HepG2 (cell line): ENCODE data around the gene HAP1. TPM values are rescaled to one million over a fixed set of nuclear protein-coding genes. Genes with fewer than 3 reads are reported as not detected.

Experiments
- ATAC-seq: fragments of 200-7000 bp; cut with Tn5 transposase; 3 replicates; pipeline ENCODE4 v1.9.1; 2020; ENCODE audit warnings: mild to moderate bottlenecking, moderate library complexity
- BruUV-seq: library from RNA; stranded (reverse); fragments of 400-500 nt; replicated peaks from 2 replicates; lab custom pipeline; 2021; lab: Mats Ljungman, UMichigan
- CTCF ChIA-PET: fragments of 300-600 bp; formaldehyde crosslinking; extraction: SDS; loops from one replicate; lab custom pipeline; 2021; ENCODE audit warnings: low total read pairs, inconsistent platforms, low intra/inter-chr PET ratio; lab: Yijun Ruan, JAX
- POLR2A ChIA-PET: fragments of 350-600 bp; sonication (Branson Sonifier 250); formaldehyde crosslinking; loops from one replicate; lab custom pipeline; 2020; ENCODE audit warnings: antibody characterized with exemption, inconsistent platforms; lab: Yijun Ruan, JAX
- DNase-seq: peaks from one replicate; pipeline ENCODE4 v3.0.0-alpha.2; 2015; ENCODE audit warnings: low spot score
- FAIRE-seq: peaks from 3 replicates; lab custom pipeline; 2011; peaks lifted over from hg19 to GRCh38; lab: Jason Lieb, UNC
- H2AFZ ChIP-seq: one replicate; pipeline ENCODE4 v1.6.1; 2011; ENCODE audit warnings: low read length, inconsistent platforms
- H3K27ac ChIP-seq: fragments of 300-600 bp; 3 replicates; pipeline ENCODE4 v1.8.0; 2011; ENCODE audit warnings: mixed run types, mild to moderate bottlenecking, mixed read lengths, low read length, inconsistent platforms; ENCODE audit not compliant: insufficient read depth; ENCODE audit errors: extremely low read length
- H3K27me3 ChIP-seq, 2 experiments: fragments of 200-600 bp in 1 of 2; 2 replicates in 1 of 2; 3 replicates in 1 of 2; pipeline versions ENCODE4 v1.6.0 to v1.8.0; 2011; ENCODE audit warnings: low read length in 2 of 2, mild to moderate bottlenecking in 2 of 2, moderate library complexity in 2 of 2, inconsistent platforms in 1 of 2; ENCODE audit not compliant: insufficient read depth in 2 of 2, control insufficient read depth in 1 of 2
- H3K36me3 ChIP-seq, 2 experiments: fragments of 200-600 bp in 1 of 2; replicated peaks in 1 of 2; 2 replicates in 1 of 2; 3 replicates in 1 of 2; pipeline versions ENCODE4 v1.5.1 to v1.8.0; 2011; ENCODE audit warnings: low read length in 2 of 2, inconsistent platforms in 1 of 2; ENCODE audit not compliant: insufficient read depth in 2 of 2, control insufficient read depth in 1 of 2
- H3K4me1 ChIP-seq: 2 replicates; pipeline ENCODE4 v1.5.1; 2012; ENCODE audit warnings: low read length, inconsistent platforms; ENCODE audit not compliant: insufficient read depth
- H3K4me2 ChIP-seq: 2 replicates; pipeline ENCODE4 v1.6.0; 2011; ENCODE audit warnings: low read depth, low read length, inconsistent platforms
- H3K4me3 ChIP-seq, 3 experiments: fragments of 200-600 bp in 1 of 3; sonication (generic), shearing (Covaris generic) in 1 of 3; replicated peaks in 1 of 3; 2 replicates each; pipeline ENCODE4 v1.5.1; 2011 to 2016; ENCODE audit warnings: low read length in 3 of 3, inconsistent platforms in 2 of 3, low read depth in 2 of 3, mild to moderate bottlenecking in 2 of 3, control low read depth in 1 of 3, mixed read lengths in 1 of 3; ENCODE audit not compliant: insufficient read depth in 1 of 3
- H3K79me2 ChIP-seq: one replicate; pipeline ENCODE4 v1.6.1; 2011; ENCODE audit warnings: low read length, inconsistent platforms; ENCODE audit not compliant: insufficient read depth
- H3K9ac ChIP-seq: 2 replicates; pipeline ENCODE4 v1.6.0; 2011; ENCODE audit warnings: mild to moderate bottlenecking, low read depth, low read length, inconsistent platforms; ENCODE audit not compliant: insufficient read depth
- H3K9me3 ChIP-seq: 2 replicates; pipeline ENCODE4 v1.5.1; 2012; ENCODE audit warnings: mild to moderate bottlenecking, low read length
- H4K20me1 ChIP-seq: 2 replicates; pipeline ENCODE4 v1.6.0; 2011; ENCODE audit warnings: inconsistent platforms, mild to moderate bottlenecking, low read length, moderate library complexity; ENCODE audit not compliant: insufficient read depth
- CREB1 ChIP-seq, 2 experiments: fragments of 450-650 bp in 1 of 2; IDR thresholded peaks; 2 replicates each; pipeline ENCODE4 v1.6.1; 2016 to 2017; ENCODE audit warnings: control low read depth in 1 of 2, mild to moderate bottlenecking in 1 of 2, missing compliant biosample characterization in 1 of 2, missing genetic modification characterization in 1 of 2
- GABPA ChIP-seq, 2 experiments: IDR thresholded peaks; 2 replicates each; pipeline ENCODE4 v1.6.1; 2011 to 2016; ENCODE audit warnings: low read depth in 2 of 2, low read length in 1 of 2, missing biosample characterization in 1 of 2, missing genetic modification characterization in 1 of 2
- HNRNPK ChIP-seq: fragments of 200-400 bp; formaldehyde crosslinking; IDR thresholded peaks from 2 replicates; pipeline ENCODE4 v1.6.1; 2018; ENCODE audit warnings: low read length, low read depth, moderate library complexity, mild to moderate bottlenecking; ENCODE audit not compliant: poor library complexity, severe bottlenecking
- HNRNPUL1 ChIP-seq: fragments of 200-400 bp; formaldehyde crosslinking; IDR thresholded peaks from 2 replicates; pipeline ENCODE4 v1.6.1; 2017; ENCODE audit warnings: low read depth, mild to moderate bottlenecking, low read length, moderate library complexity
- NR2F6 ChIP-seq, 2 experiments: IDR thresholded peaks; 2 replicates each; pipeline ENCODE4 v1.6.1; 2016; ENCODE audit warnings: antibody characterized with exemption in 1 of 2, mild to moderate bottlenecking in 1 of 2
- RFXAP ChIP-seq: sonication (generic); formaldehyde crosslinking; IDR thresholded peaks from 2 replicates; pipeline ENCODE4 v1.4.0; 2020; ENCODE audit warnings: missing genetic modification reagents, borderline replicate concordance
- SNAPC2 ChIP-seq: sonication (generic); formaldehyde crosslinking; IDR thresholded peaks from 2 replicates; pipeline ENCODE4 v1.8.1; 2022; ENCODE audit warnings: mild to moderate bottlenecking, missing genetic modification reagents
- STAG1 ChIP-seq: sonication (generic); formaldehyde crosslinking; IDR thresholded peaks from 2 replicates; pipeline ENCODE4 v1.4.0; 2020; ENCODE audit warnings: missing genetic modification reagents
- WGBS: methylation state at CpG from one replicate; pipeline ENCODE4 v1.1.6; 2017; ENCODE audit warnings: low lambda C conversion rate; 5-methylcytosine and 5-hydroxymethylcytosine counted together
- in situ Hi-C: cut with HindIII; loops from 2 replicates; pipeline ENCODE4 v1.10.0; 2017; ENCODE audit warnings: low pct_unique_long_range_greater_than_20kb; ENCODE audit not compliant: extremely low pct_ligation_motif_present
- intact Hi-C: fragments of 100-400 bp; cut with micrococcal nuclease; formaldehyde crosslinking; loops from one replicate; pipeline ENCODE4 v1.10.0; 2022; ENCODE audit not compliant: unreplicated experiment
- polyA plus RNA-seq, 8 experiments: library from polyadenylated mRNA; depleted of rRNA in 3 of 8; stranded (reverse) in 7 of 8; unstranded in 1 of 8; fragments of >200 nt; fragmentation: Illumina TruSeq in 4 of 8; extraction: Trizol in 4 of 8; gene quantifications; 2 replicates each; pipeline versions ENCODE4 v1.2.1 to v1.2.3, GENCODE V29; 2011 to 2016; ENCODE audit warnings: low read depth in 4 of 8, missing spikeins in 1 of 8, mixed read lengths in 1 of 8; ENCODE audit not compliant: insufficient read depth in 1 of 8
- total RNA-seq, 5 experiments: library from RNA; depleted of rRNA; stranded (reverse); fragments of >200 nt; fragmentation: Illumina TruSeq; extraction: Trizol; gene quantifications; 2 replicates each; pipeline ENCODE4 v1.2.3, GENCODE V29; 2016; ENCODE audit warnings: low read depth in 1 of 5
- TF ChIP-seq, protein P1 (sequence below): sonication (generic); formaldehyde crosslinking; IDR thresholded peaks from 2 replicates; pipeline ENCODE4 v1.5.0; 2020; ENCODE audit warnings: mild to moderate bottlenecking, missing genetic modification reagents, moderate library complexity

Gene HAP1
- total and polyA plus RNA-seq, 2 of the 13 experiments (the other 11 are each of a cell fraction or from before 2014, with no cell fraction given): 0.07 TPM

DNA sequence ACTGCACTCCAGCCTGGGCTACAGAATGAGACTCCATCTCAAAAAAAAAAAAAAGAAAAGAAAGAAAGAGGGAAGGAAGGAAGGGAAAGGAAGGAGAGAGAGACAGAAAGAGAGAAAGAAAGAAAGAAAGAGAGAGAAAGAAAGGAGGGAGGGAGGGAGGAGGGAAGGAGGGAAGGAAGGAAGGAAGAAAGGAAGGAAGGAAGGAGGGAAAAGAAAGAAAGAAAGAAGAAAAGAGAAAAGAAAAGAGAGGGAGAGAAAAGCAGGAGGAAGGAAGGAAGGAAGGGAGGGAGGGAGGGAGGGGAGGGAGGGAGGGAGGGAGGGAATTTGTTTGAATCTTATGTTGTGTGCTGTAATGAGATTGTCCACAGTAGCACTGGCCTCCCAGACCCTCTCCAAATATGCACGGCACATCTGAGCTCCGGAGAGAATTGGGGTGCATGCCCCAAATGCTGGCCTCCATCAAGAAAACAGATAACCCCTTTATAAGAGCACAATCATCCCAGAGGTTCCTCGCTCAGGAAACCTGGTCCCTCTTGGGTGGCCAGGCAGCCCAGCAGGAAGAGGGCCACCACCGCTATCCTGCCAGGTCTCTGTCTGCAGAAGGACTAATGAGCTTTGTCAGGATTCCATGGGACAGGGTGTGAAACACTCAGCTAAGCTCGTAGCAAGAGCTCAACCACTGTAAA, 54.6 kb downstream of the HAP1 start:
- TF ChIP-seq HNRNPUL1 (no peak), HNRNPK (peak; percentile 85)
- Histone ChIP-seq H3K27me3 (peaks cover 2 to 8% of the 10 kb centered on the region in 2 experiments; a peak in 4 of 5 replicates), H3K4me1 (peaks cover 46% of the 10 kb centered on the region), H3K9ac (no peak overlapping the region), H3K27ac (no peak overlapping the region), H2AFZ (no peak overlapping the region), H3K9me3 (no peaks in the 10 kb centered on the region), H3K79me2 (no peaks in the 10 kb centered on the region), H3K4me2 (no peak overlapping the region), H3K36me3 (no peaks in the 10 kb centered on the region), H3K4me3 (no peak overlapping the region), H4K20me1 (no peaks in the 10 kb centered on the region)
- FAIRE-seq (no peak), DNase-seq (no peak), ATAC-seq (no peak)
- no TSS peak for BruUV-seq
- POLR2A ChIA-PET: interaction anchor here (0.6 to 7.2 kb wide), 7 partner anchors 11 to 166 kb away, joined by 3 to 443 read pairs (median 6); partner anchors contain the start of genes EIF1, JUP and P3H4
- CTCF ChIA-PET: no interaction called here
- 25% methylated on average over 5 of the region's 5 CpGs for WGBS
- intact Hi-C loops: no loop called here
- in situ Hi-C loops: no loop called here

DNA sequence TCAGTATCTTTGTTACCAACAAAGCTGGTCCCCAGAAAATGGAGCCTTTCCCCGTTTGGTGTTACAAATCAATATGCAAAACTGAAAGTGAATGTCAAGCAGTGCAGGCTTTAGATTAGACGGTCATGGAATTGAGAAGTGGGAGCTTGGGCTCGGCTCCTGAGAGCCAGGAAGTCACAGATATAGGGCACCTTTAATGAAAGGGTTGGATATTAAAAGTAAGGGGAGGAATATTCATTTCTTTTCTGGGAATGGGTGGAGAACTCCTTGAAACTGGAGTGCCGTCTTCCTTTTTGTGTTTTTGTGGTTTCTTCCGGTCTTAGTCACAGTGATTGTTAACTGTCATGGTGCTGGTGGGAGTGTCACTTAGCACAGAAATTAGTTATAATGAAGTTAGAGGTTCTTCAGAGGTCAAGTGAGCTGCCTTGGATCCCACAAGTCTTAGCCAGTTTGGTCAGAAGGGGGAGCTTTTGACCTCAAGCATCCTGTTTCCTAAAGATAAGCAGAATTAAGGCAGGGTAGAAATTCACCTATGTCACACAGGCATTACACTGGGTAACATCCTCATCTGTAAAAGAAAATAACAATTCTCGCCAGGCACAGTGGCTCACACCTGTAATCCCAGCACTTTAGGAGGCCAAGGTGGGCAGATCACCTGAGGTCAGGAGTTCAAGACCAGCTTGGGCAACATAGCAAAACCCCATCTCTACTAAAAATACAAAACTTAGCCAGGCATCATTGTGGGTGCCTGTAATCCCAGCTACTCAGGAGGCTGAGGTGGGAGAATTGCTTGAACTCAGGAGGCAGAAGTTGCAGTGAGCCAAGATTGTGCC, 55.3 kb downstream of the HAP1 start:
- no TSS peak for BruUV-seq
- Histone ChIP-seq H3K9me3 (no peaks in the 10 kb centered on the region), H3K4me1 (peaks cover 50% of the 10 kb centered on the region), H3K9ac (peak overlapping the region; percentile 52), H3K79me2 (no peaks in the 10 kb centered on the region), H3K27me3 (peaks cover 2 to 8% of the 10 kb centered on the region in 2 experiments; a peak in 4 of 5 replicates), H3K4me3 (peak overlapping the region; percentile 23 to 42 (median 42); a peak in 4 of 6 replicates), H3K27ac (no peak overlapping the region), H3K36me3 (no peaks in the 10 kb centered on the region), H3K4me2 (peak overlapping the region; percentile 73), H4K20me1 (no peaks in the 10 kb centered on the region), H2AFZ (peak overlapping the region; percentile 51)
- in situ Hi-C loops: no loop called here
- no peak for FAIRE-seq
- CTCF ChIA-PET: no interaction called here
- no peak for DNase-seq
- POLR2A ChIA-PET: interaction anchor here (0.7 to 7.2 kb wide), 9 partner anchors 12 to 1128 kb away, joined by 3 to 443 read pairs (median 4); partner anchors contain the start of genes EIF1, JUP and KRT19
- ATAC-seq: peak; percentile 12; the same call in 2 of the 3 replicates
- intact Hi-C loops: no loop called here
- WGBS: 7% methylated on average over 6 of the region's 6 CpGs
- TF ChIP-seq CREB1 (IDR thresholded peaks at IDR 0.05) (no peak), CREB1 (CRISPR knock-in tag; IDR thresholded peaks at IDR 0.05) (peak; percentile 26; the same call in 1 of the 2 replicates), STAG1 (CRISPR knock-in tag) (peak; percentile 21; the same call in 1 of the 2 replicates), NR2F6 (IDR thresholded peaks at IDR 0.05) (no peak), NR2F6 (CRISPR knock-in tag; IDR thresholded peaks at IDR 0.05) (0 out of 2 replicates have a peak, but pooled peaks have one; percentile 11), SNAPC2 (CRISPR knock-in tag) (peak; percentile 36), GABPA (IDR thresholded peaks at IDR 0.05; ENCODE audit: low read depth, low read length) (no peak), GABPA (CRISPR knock-in tag; IDR thresholded peaks at IDR 0.05; ENCODE audit: low read depth) (peak; percentile 32; the same call in 1 of the 2 replicates), RFXAP (CRISPR knock-in tag) (no peak)
- TF ChIP-seq, protein P1, sequence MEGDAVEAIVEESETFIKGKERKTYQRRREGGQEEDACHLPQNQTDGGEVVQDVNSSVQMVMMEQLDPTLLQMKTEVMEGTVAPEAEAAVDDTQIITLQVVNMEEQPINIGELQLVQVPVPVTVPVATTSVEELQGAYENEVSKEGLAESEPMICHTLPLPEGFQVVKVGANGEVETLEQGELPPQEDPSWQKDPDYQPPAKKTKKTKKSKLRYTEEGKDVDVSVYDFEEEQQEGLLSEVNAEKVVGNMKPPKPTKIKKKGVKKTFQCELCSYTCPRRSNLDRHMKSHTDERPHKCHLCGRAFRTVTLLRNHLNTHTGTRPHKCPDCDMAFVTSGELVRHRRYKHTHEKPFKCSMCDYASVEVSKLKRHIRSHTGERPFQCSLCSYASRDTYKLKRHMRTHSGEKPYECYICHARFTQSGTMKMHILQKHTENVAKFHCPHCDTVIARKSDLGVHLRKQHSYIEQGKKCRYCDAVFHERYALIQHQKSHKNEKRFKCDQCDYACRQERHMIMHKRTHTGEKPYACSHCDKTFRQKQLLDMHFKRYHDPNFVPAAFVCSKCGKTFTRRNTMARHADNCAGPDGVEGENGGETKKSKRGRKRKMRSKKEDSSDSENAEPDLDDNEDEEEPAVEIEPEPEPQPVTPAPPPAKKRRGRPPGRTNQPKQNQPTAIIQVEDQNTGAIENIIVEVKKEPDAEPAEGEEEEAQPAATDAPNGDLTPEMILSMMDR (CRISPR knock-in tag): peak; percentile 54
